ENCODE measurements around the gene DSCAM.

DSCAM gene

DNA sequence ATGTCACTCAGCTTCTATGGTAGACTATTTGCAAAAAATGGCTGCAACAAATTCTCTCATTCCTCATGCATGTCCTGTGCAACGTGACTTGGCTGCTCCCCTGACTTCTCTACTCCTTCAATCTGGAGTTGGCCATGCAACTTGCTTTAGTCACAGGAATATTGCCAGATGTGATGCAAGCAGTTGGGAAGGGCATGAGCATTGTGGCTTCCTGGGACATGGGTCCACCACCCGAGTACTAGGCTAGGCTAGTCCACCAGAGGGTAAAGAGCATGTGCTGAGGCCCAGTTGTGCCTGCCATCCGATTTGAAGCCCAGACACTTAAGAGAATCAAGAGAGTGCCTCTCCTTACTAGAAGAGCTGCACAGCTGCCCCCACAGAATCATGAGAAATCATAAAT is 89.6 kb downstream of the DSCAM start:
- Histone ChIP-seq H3K36me3 (no peaks in the 10 kb centered on the region), H3K27ac (no peak overlapping the region), H3K9me3 (no peaks in the 10 kb centered on the region)

DNA sequence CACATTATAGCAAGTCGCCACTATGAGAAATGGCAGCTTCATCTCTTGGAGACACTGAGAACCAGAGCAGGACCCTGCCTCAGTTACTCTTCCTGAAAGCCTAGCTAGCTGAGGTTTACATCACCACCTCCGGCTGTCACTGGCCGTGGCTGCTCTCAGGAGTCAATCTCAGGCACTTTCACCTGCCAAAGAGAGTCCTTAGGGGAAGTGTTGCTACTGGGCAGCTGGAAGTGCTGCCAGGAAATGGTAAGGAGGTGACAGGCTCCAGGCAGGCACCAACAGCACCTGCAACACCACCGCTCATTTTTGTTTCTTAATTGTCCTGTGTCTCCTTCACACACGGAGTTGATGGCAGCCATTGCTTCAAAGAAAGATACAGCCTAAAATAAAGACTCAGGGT is 92.5 kb downstream of the DSCAM start:
- no peak overlapping the region for H3K4me2 ChIP-seq
- no peak overlapping the region for H3K27ac ChIP-seq
- no peak overlapping the region for H3K4me3 ChIP-seq
- no peaks in the 10 kb centered on the region for H3K4me1 ChIP-seq
- H3K9me3 ChIP-seq = no peaks in the 10 kb centered on the region
- H3K27me3 ChIP-seq = no peaks in the 10 kb centered on the region
- no peaks in the 10 kb centered on the region for H3K36me3 ChIP-seq
- TF ChIP-seq Cebpa-rat (IDR thresholded peaks at IDR 0.05) = no peak
- H4K20me1 ChIP-seq = no peaks in the 10 kb centered on the region
- no peak overlapping the region for H3K9ac ChIP-seq

More for the DNA sequence above, 89.6 kb downstream of the DSCAM start:
- Histone ChIP-seq H3K9ac (no peak overlapping the region), H3K4me2 (no peak overlapping the region), H3K4me3 (no peak overlapping the region), H3K4me1 (no peaks in the 10 kb centered on the region), H3K27me3 (no peaks in the 10 kb centered on the region), H4K20me1 (no peaks in the 10 kb centered on the region)
- no peak for TF ChIP-seq Cebpa-rat (IDR thresholded peaks at IDR 0.05)

DNA sequence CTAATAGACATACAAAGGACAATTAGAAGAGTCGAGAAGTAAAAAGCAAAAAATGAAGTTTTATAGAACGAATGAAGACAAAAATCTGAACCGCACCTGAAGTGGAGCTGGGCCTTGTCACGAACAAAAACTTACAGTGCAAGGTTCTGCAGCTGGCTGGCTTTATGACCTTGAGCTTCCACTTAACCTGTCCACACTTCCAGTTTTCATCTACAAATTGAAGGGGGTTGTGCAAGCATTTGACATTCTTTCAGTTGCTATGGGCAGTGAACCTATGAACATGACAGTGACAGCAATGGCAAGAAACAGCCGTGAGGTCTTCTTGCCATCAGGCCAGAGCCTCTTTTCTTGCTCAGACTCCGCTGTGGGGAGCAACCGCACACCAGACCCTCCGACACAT is 93.2 kb downstream of the DSCAM start:
- H3K36me3 ChIP-seq = no peaks in the 10 kb centered on the region
- no peaks in the 10 kb centered on the region for H3K4me1 ChIP-seq
- TF ChIP-seq Cebpa-rat (IDR thresholded peaks at IDR 0.05) = no peak
- no peaks in the 10 kb centered on the region for H3K9me3 ChIP-seq
- H3K4me3 ChIP-seq = no peak overlapping the region
- no peak overlapping the region for H3K4me2 ChIP-seq
- no peaks in the 10 kb centered on the region for H4K20me1 ChIP-seq
- H3K27me3 ChIP-seq = no peaks in the 10 kb centered on the region
- H3K9ac ChIP-seq = no peak overlapping the region
- no peak overlapping the region for H3K27ac ChIP-seq

DNA sequence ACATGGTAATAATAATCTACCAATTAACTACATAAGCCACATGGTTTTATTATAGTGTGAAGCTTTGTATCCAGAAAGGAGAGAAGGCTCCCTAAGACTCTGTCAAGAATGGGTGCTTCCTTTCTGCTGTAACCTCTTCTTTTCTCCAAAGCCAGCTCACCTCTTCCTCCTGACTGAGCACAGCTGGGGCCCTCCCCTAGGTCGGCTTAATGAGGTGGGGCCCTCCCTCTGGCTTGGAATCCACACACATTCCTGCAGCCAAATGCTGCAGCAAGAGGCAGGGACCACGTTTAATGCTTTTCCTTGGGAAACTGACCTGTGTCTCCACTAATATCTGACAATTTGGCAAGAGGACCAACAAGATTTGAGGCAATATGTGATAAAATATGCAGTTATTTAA is 94.8 kb downstream of the DSCAM start:
- TF ChIP-seq Cebpa-rat (IDR thresholded peaks at IDR 0.05) = no peak

DNA sequence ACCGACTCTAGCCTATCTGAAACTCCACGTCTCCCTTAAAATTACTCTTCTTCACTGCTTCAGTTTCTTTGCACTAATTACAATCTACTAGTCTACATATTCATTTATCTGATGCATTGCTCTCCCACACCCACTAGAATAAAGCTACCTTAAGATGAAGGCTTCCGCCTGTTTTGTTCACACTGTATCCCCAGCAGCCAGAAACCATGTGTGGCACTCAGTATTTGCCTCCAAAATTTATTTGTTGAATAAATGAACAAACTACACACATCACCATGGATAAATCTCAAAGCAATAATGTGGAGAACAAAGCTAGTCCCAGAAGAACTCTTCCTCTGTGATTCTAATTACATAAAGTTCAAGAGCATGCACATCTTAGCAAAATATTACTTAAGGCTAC is 95.7 kb downstream of the DSCAM start:
- Histone ChIP-seq H3K4me3 (no peak overlapping the region), H3K27me3 (no peaks in the 10 kb centered on the region), H3K27ac (no peak overlapping the region), H3K4me2 (no peak overlapping the region), H3K9me3 (no peaks in the 10 kb centered on the region), H3K4me1 (no peaks in the 10 kb centered on the region), H4K20me1 (no peaks in the 10 kb centered on the region), H3K9ac (no peak overlapping the region), H3K36me3 (no peaks in the 10 kb centered on the region)
- no peak for TF ChIP-seq Cebpa-rat (IDR thresholded peaks at IDR 0.05)

More for the DNA sequence above, 94.8 kb downstream of the DSCAM start:
- Histone ChIP-seq H3K4me2 (no peak overlapping the region), H3K9me3 (no peaks in the 10 kb centered on the region), H3K27me3 (no peaks in the 10 kb centered on the region), H3K4me1 (no peaks in the 10 kb centered on the region), H3K4me3 (no peak overlapping the region), H3K27ac (no peak overlapping the region), H4K20me1 (no peaks in the 10 kb centered on the region), H3K36me3 (no peaks in the 10 kb centered on the region), H3K9ac (no peak overlapping the region)

DNA sequence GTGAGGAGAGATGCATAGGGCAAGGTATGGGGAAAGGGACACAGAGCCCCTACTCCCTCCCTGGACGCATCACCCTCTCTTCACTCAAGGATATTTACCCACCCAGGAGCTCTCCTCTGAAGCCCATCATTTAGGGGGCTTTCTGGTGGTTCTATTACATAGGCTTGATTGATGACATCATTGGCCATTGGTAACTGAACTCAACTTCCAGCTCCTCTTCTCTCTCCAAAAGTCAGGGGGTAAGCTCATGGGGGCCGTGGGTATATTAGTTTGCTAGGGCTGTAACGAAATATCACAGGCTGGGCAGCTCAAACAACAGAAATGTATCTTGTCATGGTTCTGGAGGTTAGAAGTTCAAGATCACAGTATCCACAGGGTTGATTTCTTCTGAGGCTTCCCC is 110.8 kb downstream of the DSCAM start:
- no peaks in the 10 kb centered on the region for H3K4me1 ChIP-seq
- no peaks in the 10 kb centered on the region for H4K20me1 ChIP-seq
- no peak overlapping the region for H3K4me3 ChIP-seq
- no peak overlapping the region for H3K9ac ChIP-seq
- no peaks in the 10 kb centered on the region for H3K27me3 ChIP-seq
- H3K27ac ChIP-seq = no peak overlapping the region
- H3K9me3 ChIP-seq = no peaks in the 10 kb centered on the region
- no peaks in the 10 kb centered on the region for H3K36me3 ChIP-seq
- no peak overlapping the region for H3K4me2 ChIP-seq
- TF ChIP-seq Cebpa-rat (IDR thresholded peaks at IDR 0.05) = no peak

DNA sequence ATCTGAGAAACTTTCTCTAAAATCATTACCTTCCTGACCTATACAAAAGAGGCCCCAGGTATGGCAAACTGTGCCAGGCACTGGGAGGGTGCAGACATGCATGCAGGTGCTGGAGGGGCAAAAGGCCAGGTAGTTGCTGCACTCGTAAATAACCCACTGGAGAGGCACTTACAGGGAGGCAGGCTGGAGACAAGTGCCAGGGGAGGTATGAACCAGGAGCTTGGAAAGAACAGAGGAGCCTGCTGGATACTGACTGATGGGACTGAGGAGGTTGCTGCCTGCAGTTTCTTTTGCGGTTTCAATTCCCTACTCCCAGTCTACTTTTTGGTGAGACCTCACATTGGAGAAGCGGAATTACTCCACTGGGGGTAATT is 113.9 kb downstream of the DSCAM start:
- Histone ChIP-seq H3K27ac (no peak overlapping the region), H3K4me1 (0 out of 2 replicates have a peak, but pooled peaks cover 8% of the 10 kb centered on the region), H3K36me3 (no peaks in the 10 kb centered on the region), H4K20me1 (no peaks in the 10 kb centered on the region), H3K4me3 (no peak overlapping the region), H3K27me3 (no peaks in the 10 kb centered on the region), H3K4me2 (no peak overlapping the region), H3K9ac (no peak overlapping the region), H3K9me3 (no peaks in the 10 kb centered on the region)
- TF ChIP-seq Cebpa-rat (IDR thresholded peaks at IDR 0.05) = no peak

DNA sequence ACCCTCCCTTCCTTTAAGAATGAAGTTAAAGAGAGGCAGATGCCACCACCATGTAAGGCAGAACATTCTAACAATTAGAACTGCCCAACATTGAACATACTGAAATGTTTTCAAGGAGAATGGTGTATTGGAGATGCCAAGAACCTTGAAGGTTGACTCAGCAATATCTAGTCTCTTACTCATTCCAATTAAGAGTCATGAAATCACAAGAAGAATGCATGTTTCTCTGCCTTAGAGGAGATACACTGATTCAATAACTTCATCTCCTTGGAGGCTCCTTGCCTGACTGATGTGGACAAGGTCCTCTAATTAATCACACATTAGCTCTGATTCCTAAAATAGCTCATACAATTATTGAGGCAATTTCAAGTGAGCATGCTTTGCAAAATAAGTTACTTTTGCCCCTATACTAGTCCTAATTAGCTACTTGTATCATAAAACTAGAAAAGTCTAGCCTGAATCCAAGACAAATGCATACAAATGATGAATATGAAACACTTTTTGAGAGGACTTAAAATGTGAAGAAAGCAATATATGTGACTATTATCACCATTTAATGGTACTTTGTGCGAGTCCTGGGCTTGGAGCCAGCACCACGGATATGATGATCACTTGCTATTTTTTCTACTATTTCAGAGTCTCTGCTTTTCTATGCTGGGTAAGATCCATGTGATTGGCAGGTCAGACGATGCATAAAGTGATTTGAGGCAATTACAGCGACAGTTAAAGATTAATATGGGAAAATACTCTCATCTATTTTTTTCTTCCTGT is 114.5 kb downstream of the DSCAM start:
- H4K20me1 ChIP-seq = no peaks in the 10 kb centered on the region

DNA sequence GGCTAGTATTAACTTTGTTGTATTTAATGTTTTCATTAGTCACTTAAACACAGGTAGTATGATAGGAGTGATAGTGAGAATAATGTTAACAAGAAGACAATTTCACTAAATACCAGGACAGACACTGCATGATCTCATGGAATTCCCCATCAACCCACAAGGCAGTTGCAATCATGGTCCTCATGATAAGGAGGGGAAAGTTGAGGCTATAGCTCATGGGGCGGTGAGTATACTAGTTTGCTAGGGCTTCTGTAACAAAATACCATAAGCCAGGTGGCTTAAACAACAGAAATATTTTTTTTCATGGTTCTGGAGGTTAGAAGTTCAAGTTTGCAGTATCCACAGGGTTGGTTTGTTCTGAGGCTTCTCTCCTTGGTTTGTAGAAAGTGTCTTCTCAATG is 115.8 kb downstream of the DSCAM start:
- Histone ChIP-seq H3K9ac (no peak overlapping the region), H3K27me3 (no peaks in the 10 kb centered on the region), H3K4me1 (0 out of 2 replicates have a peak, but pooled peaks cover 8% of the 10 kb centered on the region), H3K4me2 (no peak overlapping the region), H3K36me3 (no peaks in the 10 kb centered on the region), H3K27ac (no peak overlapping the region), H3K4me3 (no peak overlapping the region), H3K9me3 (no peaks in the 10 kb centered on the region), H4K20me1 (no peaks in the 10 kb centered on the region)
- no peak for TF ChIP-seq Cebpa-rat (IDR thresholded peaks at IDR 0.05)

More for the DNA sequence above, 114.5 kb downstream of the DSCAM start:
- no peaks in the 10 kb centered on the region for H3K9me3 ChIP-seq
- H3K36me3 ChIP-seq = no peaks in the 10 kb centered on the region
- no peaks in the 10 kb centered on the region for H3K27me3 ChIP-seq
- no peak overlapping the region for H3K9ac ChIP-seq
- no peak for TF ChIP-seq Cebpa-rat (IDR thresholded peaks at IDR 0.05)
- H3K27ac ChIP-seq = no peak overlapping the region
- 0 out of 2 replicates have a peak, but pooled peaks cover 8% of the 10 kb centered on the region for H3K4me1 ChIP-seq
- H3K4me2 ChIP-seq = no peak overlapping the region
- no peak overlapping the region for H3K4me3 ChIP-seq

DNA sequence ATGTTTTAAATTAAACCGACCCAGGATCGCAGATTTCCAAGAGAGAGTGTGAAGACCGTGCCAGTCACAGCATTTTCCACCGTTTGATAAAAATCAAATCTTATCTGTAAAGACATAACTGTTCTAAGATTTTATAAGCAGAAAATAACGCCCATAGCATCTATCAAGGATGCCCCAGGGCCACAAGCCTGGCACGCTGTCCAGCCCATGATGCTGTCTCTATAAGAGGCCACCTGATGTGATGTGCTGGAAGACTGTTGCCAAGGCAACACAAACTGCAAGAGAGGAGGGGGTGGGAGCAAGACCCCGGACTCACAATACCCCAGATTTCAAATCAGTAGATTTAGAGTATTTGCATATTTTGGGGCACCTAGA is 116.5 kb downstream of the DSCAM start:
- H3K4me1 ChIP-seq = 0 out of 2 replicates have a peak, but pooled peaks cover 8% of the 10 kb centered on the region
- no peak overlapping the region for H3K27ac ChIP-seq
- no peak overlapping the region for H3K9ac ChIP-seq
- no peak for TF ChIP-seq Cebpa-rat (IDR thresholded peaks at IDR 0.05)
- H3K27me3 ChIP-seq = no peaks in the 10 kb centered on the region
- H3K4me3 ChIP-seq = no peak overlapping the region
- no peaks in the 10 kb centered on the region for H3K9me3 ChIP-seq
- H4K20me1 ChIP-seq = no peaks in the 10 kb centered on the region
- no peaks in the 10 kb centered on the region for H3K36me3 ChIP-seq
- no peak overlapping the region for H3K4me2 ChIP-seq

Measured in BLaER1 (cell line).